T47D (cell line): ENCODE data around the gene NUP188.
"Not testable (repeated sequence)": the region's sequence is repeated elsewhere in the genome, so short reads cannot be mapped to it uniquely, and the experiment has no call there.

Experiments
- DNase-seq, 2 experiments: peaks; one replicate each; pipeline versions ENCODE4 v3.0.0 to v3.0.0-alpha.2; 2011 to 2012; ENCODE audit warnings: low read depth in 1 of 2, low spot score in 1 of 2
- JUND ChIP-seq: IDR thresholded peaks from 2 replicates; pipeline ENCODE4 v1.6.1; 2012; ENCODE audit warnings: low read depth
- in situ Hi-C: cut with HindIII; loops from 2 replicates; pipeline ENCODE4 v1.10.0; 2016; ENCODE audit warnings: low sequenced_read_pairs, low pct_unique_long_range_greater_than_20kb

The NUP188 gene

DNA sequence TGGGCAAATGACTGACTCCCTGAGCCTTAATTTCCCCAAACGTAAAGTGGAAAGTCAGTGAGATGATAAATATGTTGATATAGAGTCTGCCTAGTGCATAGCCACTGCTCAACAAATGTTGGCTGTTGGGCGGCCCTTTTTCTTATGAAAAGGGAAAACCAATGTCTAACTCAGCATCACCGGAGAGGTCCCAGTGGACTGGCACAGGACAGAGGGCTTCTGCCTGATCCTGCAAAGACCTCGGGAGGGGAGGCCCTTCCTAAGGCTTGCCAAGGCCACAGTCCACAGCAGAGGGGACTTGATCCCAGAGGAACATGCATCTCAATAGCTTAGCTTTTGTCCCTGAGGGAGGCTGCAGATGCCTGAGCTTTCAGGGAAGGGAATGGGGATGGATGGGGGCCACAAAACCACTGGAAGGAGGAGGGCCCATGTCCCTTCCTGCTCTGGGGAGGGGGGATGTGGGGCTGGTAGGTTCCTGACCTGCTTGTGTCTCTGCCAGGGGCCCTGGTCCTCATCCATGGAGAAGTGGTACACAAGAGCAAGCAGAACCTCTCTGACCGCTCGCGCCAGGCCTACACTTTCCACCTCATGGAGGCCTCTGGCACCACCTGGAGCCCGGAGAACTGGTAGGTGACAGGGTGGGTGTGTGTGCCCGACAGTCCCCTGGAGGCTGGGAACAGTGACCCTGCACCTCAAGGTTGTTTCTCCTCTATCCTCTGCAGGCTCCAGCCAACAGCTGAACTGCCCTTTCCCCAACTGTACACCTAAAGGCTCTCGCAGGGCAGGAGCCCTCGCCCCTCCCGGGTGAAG lies 6.3 kb upstream of the NUP188 start:
- no peak for TF ChIP-seq JUND
- no peak for DNase-seq
- in situ Hi-C loops, result no loop called here

GRCh38 chr9:128943832-128944620 lies 3.5 kb upstream of the NUP188 start:
- DNase-seq, result no peak
- no peak for TF ChIP-seq JUND
- in situ Hi-C loops, result no loop called here

GRCh38 chr9:128944966-128945365 lies 2.5 kb upstream of the NUP188 start:
- in situ Hi-C loops, DNase-seq: not testable (repeated sequence)

DNA sequence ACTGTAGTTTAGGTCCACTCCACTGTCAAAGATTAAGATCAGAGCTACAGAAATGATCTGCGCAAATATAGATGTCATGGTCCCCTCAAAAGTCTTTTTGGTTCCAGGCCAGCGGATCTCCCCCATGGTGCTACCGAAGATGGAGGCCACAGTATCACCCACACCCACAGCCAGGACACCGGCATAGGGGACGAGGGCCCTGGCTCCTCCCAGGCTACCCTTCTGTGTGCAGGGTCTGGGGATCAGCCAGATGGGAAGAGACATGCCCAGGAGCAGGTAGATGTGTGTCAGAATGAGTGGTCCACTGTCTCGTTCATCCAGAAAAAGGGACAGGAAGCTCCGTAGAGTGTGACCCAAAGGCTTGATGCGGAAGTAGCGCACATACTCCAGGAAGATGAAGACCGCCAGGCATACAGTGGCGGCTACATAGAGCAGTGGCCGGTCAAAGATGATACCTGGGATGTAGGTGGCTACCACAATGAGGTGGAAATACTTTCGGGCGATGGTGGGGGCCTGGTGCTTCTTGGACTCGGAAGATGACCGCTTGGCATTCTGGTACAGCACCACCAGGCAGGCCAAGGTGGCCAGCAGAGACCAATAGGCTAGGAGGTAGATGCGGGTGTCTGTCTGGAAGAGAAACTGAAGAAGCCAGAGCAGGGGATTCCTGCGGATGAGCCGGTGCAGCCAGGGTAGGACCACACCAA lies 1.5 kb upstream of the NUP188 start:
- no peak for TF ChIP-seq JUND
- in situ Hi-C loops, result no loop called here

GRCh38 chr9:128946571-128947276 lies 775 bp upstream of the NUP188 start:
- peak; percentile 44 to 57 for DNase-seq
- in situ Hi-C loops, result no loop called here
- TF ChIP-seq JUND, result no peak

More for the DNA sequence above, 1.5 kb upstream of the NUP188 start:
- DNase-seq, result no peak

- in situ Hi-C loops, result no loop called here
- DNase-seq, result no peak
- no peak for TF ChIP-seq JUND
These were observed 297 bp upstream of the NUP188 start for GRCh38 chr9:128947277-128947526.

- DNase-seq, in situ Hi-C loops: not testable (repeated sequence)
These were observed 13.9 kb downstream of the NUP188 start for GRCh38 chr9:128961403-128961802.

DNA sequence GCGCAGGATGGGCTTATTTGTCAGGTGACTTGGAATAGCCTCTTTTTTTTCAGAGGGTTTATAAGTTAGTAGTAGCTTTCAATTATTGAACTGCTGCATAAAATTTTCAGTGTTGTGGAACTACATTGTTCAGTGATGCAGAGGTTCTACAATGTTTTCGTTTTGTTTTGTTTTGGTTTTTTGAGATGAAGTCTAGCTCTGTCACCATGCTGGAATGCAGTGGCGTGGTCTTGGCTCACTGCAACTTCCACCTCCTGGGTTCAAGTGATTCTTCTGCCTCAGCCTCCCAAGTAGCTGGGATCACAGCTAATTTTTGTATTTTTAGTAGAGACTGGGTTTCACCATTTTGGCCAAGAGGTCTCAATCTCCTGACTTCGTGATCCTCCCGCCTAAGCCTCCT lies 22.0 kb downstream of the NUP188 start:
- no peak for TF ChIP-seq JUND
- in situ Hi-C loops, result no loop called here
- no peak for DNase-seq

- no peak for TF ChIP-seq JUND
- in situ Hi-C loops, result no loop called here
- no peak for DNase-seq
These were observed 25.5 kb downstream of the NUP188 start for GRCh38 chr9:128972956-128973355.

GRCh38 chr9:128979111-128979510 lies 31.6 kb downstream of the NUP188 start:
- in situ Hi-C loops, result no loop called here
- TF ChIP-seq JUND, result no peak
- DNase-seq, result no peak

DNA sequence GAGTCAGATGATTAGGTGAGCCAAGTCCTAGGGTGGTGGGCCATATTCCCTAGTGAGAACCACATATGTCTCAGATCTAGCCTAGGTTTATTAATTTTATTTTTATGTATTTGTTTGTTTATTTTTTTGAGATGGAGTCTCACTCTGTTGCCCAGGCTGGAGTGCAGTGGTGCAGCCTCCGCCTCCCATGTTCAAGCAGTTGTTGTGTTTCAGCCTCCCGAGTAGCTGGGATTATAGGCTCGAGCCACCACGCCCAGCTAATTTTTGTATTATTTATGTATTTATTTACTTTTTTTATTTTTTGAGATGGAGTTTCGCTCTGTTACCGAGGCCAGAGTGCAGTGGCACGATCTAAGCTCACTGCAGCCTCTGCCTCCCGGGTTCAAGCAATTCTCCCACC lies 36.0 kb downstream of the NUP188 start:
- in situ Hi-C loops, result no loop called here
- TF ChIP-seq JUND, result no peak
- DNase-seq, result no peak

DNA sequence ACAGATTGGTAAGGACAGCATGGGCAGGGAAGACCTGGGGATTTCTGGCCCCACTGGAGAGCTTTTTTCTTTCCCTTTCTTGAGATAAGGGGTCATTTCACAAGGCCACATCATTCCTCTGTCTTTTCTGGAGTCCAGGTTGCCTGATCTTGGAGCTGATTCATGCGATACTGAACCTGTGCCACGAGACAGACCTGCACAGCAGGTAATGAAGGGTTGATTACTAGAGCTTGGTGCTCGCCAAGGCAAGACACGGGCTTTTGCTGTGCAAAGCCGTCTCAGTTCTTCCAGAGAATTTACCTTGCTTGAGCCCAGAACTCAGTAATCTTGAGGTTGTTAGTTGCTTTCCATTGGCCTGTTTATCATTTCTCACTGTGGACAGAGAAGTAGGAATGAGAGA lies 39.2 kb downstream of the NUP188 start:
- no peak for DNase-seq
- in situ Hi-C loops, result no loop called here
- TF ChIP-seq JUND, result no peak
